Astrocyte of the spinal cord (primary cell): ENCODE measurements around the gene TPSG1.
"Not testable (repeated sequence)": the region's sequence is repeated elsewhere in the genome, so short reads cannot be mapped to it uniquely, and the experiment has no call there.

Source experiments
- DNase-seq: peaks from one replicate; pipeline ENCODE4 v3.0.0; 2011; ENCODE audit warnings: low read depth, low spot score
- H3K4me3 ChIP-seq: 2 replicates; pipeline ENCODE4 v1.5.1; 2011; ENCODE audit warnings: low read depth, mild to moderate bottlenecking, low read length, moderate library complexity
- in situ Hi-C: cut with HindIII; loops from 2 replicates; pipeline ENCODE4 v1.10.0; 2017; ENCODE audit warnings: low sequenced_read_pairs
- TF ChIP-seq, protein P1 (sequence below): IDR thresholded peaks from 2 replicates; pipeline ENCODE4 v1.5.1; 2012; ENCODE audit warnings: low read depth, mild to moderate bottlenecking, low read length, inconsistent platforms

TPSG1 gene

DNA sequence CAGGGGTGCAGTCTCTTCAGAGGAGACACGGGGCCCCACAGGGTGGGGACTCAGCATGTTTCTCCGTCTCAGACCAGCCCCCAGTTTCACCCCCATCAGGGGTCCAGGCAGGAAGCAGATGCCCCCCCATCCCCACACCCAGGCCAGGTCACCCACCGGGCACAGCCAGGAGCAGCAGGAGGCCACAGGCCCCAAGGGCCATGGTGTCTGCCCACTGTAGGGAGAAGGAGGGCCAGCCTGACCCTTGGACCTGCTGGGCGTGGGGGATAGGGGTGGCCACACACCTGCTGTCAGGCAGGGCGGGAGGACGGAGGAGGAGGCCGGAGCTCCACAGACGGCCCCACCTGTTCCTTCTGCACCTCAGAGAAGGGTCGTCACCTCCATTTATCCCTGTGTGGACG lies at the start of gene TPSG1:
Gene TPSG1 (minus strand): TSS at position 218 of the 401 bp plus-strand sequence. CDS start 16 bp downstream, at position 202.
- no peak for DNase-seq
- H3K4me3 ChIP-seq, result no peak within 1 kb of the TSS
- TF ChIP-seq, protein P1, sequence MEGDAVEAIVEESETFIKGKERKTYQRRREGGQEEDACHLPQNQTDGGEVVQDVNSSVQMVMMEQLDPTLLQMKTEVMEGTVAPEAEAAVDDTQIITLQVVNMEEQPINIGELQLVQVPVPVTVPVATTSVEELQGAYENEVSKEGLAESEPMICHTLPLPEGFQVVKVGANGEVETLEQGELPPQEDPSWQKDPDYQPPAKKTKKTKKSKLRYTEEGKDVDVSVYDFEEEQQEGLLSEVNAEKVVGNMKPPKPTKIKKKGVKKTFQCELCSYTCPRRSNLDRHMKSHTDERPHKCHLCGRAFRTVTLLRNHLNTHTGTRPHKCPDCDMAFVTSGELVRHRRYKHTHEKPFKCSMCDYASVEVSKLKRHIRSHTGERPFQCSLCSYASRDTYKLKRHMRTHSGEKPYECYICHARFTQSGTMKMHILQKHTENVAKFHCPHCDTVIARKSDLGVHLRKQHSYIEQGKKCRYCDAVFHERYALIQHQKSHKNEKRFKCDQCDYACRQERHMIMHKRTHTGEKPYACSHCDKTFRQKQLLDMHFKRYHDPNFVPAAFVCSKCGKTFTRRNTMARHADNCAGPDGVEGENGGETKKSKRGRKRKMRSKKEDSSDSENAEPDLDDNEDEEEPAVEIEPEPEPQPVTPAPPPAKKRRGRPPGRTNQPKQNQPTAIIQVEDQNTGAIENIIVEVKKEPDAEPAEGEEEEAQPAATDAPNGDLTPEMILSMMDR, result no peak
- in situ Hi-C loops, result no loop called here

DNA sequence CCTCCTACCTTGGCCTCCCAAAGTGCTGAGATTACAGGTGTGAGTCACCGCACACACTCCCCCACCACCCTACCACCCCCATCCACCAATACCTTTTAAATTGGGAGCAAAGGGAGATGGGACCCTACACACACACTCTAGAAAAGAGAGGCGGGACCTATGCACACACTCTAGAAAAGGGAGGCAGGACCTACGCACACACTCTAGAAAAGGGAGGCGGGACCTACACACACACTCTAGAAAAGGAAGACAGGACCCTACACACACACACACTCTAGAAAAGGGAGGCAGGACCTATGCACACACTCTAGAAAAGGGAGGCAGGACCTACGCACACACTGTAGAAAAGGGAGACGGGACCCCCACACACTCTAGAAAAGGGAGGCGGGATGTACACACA lies 49.7 kb upstream of the TPSG1 start:
- no peak for DNase-seq

DNA sequence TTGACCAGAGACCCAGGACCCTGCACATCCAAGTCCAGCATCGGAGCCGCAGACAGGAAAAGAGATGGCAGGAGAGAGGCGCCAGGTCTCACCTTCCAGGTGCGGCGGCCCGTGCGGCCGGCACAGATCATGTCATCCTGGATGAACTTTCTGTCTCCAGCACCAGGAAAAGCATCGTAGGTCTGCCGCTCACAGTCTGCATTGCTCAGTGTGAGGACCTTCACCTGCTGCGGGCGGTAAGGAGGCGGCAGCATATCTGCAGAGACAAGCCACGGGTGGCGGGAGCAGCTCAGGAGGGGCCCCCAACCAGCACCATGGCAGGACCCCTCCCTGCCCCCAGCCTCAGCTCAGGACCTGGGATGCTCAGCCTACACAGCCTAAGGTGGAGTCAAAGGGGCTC lies 48.7 kb upstream of the TPSG1 start:
- H3K4me3 ChIP-seq, result no peak overlapping the region
- in situ Hi-C loops, result no loop called here
- TF ChIP-seq, protein P1, result no peak
- DNase-seq, result no peak

More for the DNA sequence above, 49.7 kb upstream of the TPSG1 start:
- in situ Hi-C loops, result no loop called here
- H3K4me3 ChIP-seq, result no peak overlapping the region
- TF ChIP-seq, protein P1, result no peak

DNA sequence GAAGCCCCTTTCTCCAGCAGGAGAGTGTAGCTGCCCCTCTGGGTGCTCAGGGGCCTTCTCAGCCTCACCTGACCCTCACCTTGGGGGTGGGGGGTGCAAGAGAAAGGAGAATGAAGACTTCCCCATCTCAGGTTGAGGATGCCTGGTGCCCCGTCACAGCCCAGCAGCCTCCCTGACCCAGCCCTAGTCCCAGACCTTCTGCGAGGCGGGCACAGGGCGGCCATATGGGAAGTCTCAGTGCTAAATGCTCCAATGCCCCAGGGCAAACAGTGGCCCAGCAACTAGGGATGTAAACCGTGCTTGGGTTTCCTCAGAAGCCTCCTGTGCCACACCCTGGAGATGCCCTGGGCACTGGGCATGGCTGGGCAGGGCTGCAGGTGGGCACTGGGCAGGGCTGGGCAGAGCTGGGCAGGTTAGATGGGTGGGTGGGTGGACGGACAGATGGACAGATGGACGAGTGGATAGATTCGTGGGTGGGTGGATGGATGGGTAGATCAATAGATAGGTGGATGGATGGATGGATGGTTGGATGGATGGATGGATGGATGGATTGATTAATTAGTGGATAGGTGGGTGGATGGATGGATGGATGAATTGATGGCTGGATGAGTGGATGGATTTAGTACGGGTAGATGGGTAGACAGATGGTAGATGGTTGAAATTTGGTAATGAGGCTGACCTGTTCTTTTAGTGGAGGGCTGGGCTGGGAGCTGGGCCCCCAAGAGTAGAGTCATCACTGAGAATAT lies 47.6 kb upstream of the TPSG1 start:
- no peak overlapping the region for H3K4me3 ChIP-seq
- in situ Hi-C loops, result no loop called here
- no peak for DNase-seq
- TF ChIP-seq, protein P1, result no peak

DNA sequence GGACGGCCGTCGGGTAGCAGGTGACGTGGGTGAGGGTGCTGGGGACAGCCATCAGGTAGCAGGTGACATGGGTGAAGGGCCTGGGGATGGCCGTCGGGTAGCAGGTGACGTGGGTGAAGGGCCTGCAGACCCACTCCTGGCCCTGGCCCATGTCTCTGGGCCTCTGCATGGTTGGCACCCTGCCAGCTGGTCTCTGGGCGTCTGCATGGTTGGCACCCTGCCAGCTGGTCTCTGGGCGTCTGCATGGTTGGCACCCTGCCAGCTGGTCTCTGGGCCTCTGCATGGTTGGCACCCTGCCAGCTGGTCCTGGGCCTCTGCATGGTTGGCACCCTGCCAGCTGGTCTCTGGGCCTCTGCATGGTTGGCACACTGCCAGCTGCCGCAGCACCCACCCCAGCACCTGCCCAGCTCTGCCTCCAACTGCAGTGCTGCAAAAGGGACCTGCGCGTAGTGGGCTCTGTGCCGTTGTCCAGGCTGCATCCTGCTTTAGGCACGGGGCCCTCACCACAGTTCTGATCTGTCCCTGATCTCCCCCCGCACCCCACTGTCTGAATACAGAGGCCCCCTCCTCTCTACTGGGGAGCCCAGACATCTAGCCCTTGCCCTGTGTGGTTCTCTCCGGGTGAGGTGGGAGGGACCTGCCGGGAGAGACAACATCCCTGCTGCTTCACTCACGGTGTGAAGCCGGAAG lies 46.8 kb upstream of the TPSG1 start:
- in situ Hi-C loops, DNase-seq, H3K4me3 ChIP-seq: not testable (repeated sequence)

DNA sequence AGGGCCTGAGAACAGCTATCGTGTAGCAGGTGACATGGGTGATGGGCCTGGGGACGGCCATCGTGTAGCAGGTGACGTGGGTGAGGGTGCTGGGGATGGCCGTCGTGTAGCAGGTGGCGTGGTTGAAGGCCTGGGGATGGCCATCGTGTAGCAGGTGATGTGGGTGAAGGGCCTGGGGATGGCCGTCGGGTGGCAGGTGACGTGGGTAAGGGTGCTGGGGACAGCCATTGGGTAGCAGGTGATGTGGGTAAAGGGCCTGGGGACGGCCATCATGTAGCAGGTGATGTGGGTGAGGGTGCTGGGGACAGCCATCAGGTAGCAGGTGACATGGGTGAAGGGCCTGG lies 46.3 kb upstream of the TPSG1 start:
- no peak overlapping the region for H3K4me3 ChIP-seq
- TF ChIP-seq, protein P1, result no peak
- DNase-seq, result no peak
- in situ Hi-C loops, result no loop called here

DNA sequence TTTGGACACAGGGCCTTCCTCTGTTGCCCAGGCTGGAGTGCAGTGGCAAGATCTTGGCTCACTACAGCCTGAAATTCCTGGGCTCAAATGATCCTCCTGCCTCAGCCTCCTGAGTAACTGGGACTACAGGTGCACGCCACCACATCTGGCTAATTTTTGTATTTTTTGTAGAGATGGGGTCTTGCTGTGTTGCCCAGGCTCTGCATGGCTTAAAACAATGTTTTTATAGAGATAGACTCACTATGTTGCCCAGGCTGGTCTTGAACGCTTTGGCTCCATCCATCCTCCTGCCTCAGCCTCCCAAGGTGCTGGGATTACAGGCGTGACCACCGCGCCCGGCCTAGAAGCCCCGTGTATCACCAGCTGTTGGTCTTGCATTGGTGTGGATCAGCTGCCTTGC lies 44.4 kb upstream of the TPSG1 start:
- in situ Hi-C loops, H3K4me3 ChIP-seq: not testable (repeated sequence)

More for the DNA sequence above, 44.4 kb upstream of the TPSG1 start:
- not testable (repeated sequence) for DNase-seq
